Astrocyte (in vitro differentiated cells and primary cell): ENCODE data around the gene MFF. TPM values are rescaled to one million over a fixed set of nuclear protein-coding genes. Genes with fewer than 3 reads are reported as not detected.
A peak's percentile ranks its signal among the peaks of the same experiment; 100 is the strongest.

Experiments
- DNase-seq: peaks from one replicate; pipeline ENCODE4 v3.0.0-alpha.2; 2010; ENCODE audit warnings: low read depth
- FAIRE-seq: peaks from 2 replicates; lab custom pipeline; 2011; peaks lifted over from hg19 to GRCh38; lab: Jason Lieb, UNC
- H2AFZ ChIP-seq: 2 replicates; pipeline ENCODE4 v1.6.0; 2012; ENCODE audit warnings: low read depth, low read length, inconsistent platforms
- H3K27ac ChIP-seq: 2 replicates; pipeline ENCODE4 v1.5.1; 2011; ENCODE audit warnings: low read depth, low read length, inconsistent platforms
- H3K27me3 ChIP-seq: 2 replicates; pipeline ENCODE4 v1.6.0; 2011; ENCODE audit warnings: low read length, inconsistent platforms; ENCODE audit not compliant: insufficient read depth
- H3K36me3 ChIP-seq: 2 replicates; pipeline ENCODE4 v1.5.1; 2011; ENCODE audit warnings: low read length, inconsistent platforms; ENCODE audit not compliant: insufficient read depth
- H3K4me1 ChIP-seq: 2 replicates; pipeline ENCODE4 v1.5.1; 2011; ENCODE audit warnings: low read length, inconsistent platforms; ENCODE audit not compliant: insufficient read depth
- H3K4me2 ChIP-seq: 2 replicates; pipeline ENCODE4 v1.6.0; 2012; ENCODE audit warnings: low read length, inconsistent platforms
- H3K4me3 ChIP-seq: 2 replicates; pipeline ENCODE4 v1.5.1; 2011; ENCODE audit warnings: low read depth, mild to moderate bottlenecking, low read length, inconsistent platforms; ENCODE audit not compliant: insufficient read depth
- H3K79me2 ChIP-seq: 2 replicates; pipeline ENCODE4 v1.6.0; 2012; ENCODE audit warnings: mild to moderate bottlenecking, low read length, inconsistent platforms; ENCODE audit not compliant: insufficient read depth
- H3K9ac ChIP-seq: 2 replicates; pipeline ENCODE4 v1.6.0; 2012; ENCODE audit warnings: mild to moderate bottlenecking, low read length, inconsistent platforms
- H3K9me3 ChIP-seq: 2 replicates; pipeline ENCODE4 v1.5.1; 2012; ENCODE audit warnings: low read depth, mild to moderate bottlenecking, low read length, inconsistent platforms; ENCODE audit not compliant: insufficient read depth
- H4K20me1 ChIP-seq: 2 replicates; pipeline ENCODE4 v1.6.0; 2012; ENCODE audit warnings: low read length, inconsistent platforms; ENCODE audit not compliant: insufficient read depth
- H3K27ac Mint-ChIP-seq: one replicate; pipeline ENCODE4 v1.8.0; 2021; ENCODE audit warnings: mild to moderate bottlenecking, mixed read lengths; ENCODE audit not compliant: unreplicated experiment
- H3K27me3 Mint-ChIP-seq: one replicate; pipeline ENCODE4 v1.8.0; 2021; ENCODE audit warnings: low read depth, mixed read lengths; ENCODE audit not compliant: unreplicated experiment
- H3K36me3 Mint-ChIP-seq: one replicate; pipeline ENCODE4 v1.8.0; 2021; ENCODE audit warnings: low read depth, mixed read lengths; ENCODE audit not compliant: unreplicated experiment
- H3K4me1 Mint-ChIP-seq: one replicate; pipeline ENCODE4 v1.8.0; 2021; ENCODE audit warnings: low read depth, mixed read lengths; ENCODE audit not compliant: unreplicated experiment
- H3K4me3 Mint-ChIP-seq: one replicate; pipeline ENCODE4 v1.8.0; 2021; ENCODE audit warnings: mild to moderate bottlenecking, moderate library complexity, mixed read lengths; ENCODE audit not compliant: unreplicated experiment
- H3K9me3 Mint-ChIP-seq: one replicate; pipeline ENCODE4 v1.8.0; 2021; ENCODE audit warnings: mild to moderate bottlenecking, mixed read lengths; ENCODE audit not compliant: unreplicated experiment
- CTCF ChIP-seq: IDR thresholded peaks from 2 replicates; pipeline ENCODE4 v1.5.1; 2011; ENCODE audit warnings: low read depth, mild to moderate bottlenecking, inconsistent platforms, low read length, moderate library complexity; ENCODE audit not compliant: insufficient read depth
- EZH2 ChIP-seq: IDR thresholded peaks from 2 replicates; pipeline ENCODE4 v1.6.1; 2012; ENCODE audit warnings: mild to moderate bottlenecking, low read length, inconsistent platforms; ENCODE audit not compliant: insufficient read depth
- total RNA-seq: library from RNA; stranded (reverse); gene quantifications from 2 replicates; pipeline ENCODE4 v1.2.1, GENCODE V29; 2021

Gene MFF
- total RNA-seq, 1 donor from 2014 or later = 51.6 TPM

- Mint-ChIP-seq H3K36me3 (no peaks in the 10 kb centered on the region), H3K9me3 (no peaks in the 10 kb centered on the region), H3K4me1 (no peaks in the 10 kb centered on the region), H3K27me3 (no peaks in the 10 kb centered on the region), H3K27ac (no peak overlapping the region), H3K4me3 (no peak overlapping the region)
- no peaks in the 10 kb centered on the region for H3K27me3 ChIP-seq
- H2AFZ ChIP-seq = no peak overlapping the region
- H3K4me2 ChIP-seq = no peak overlapping the region
- no peaks in the 10 kb centered on the region for H3K79me2 ChIP-seq
- no peak overlapping the region for H3K4me3 ChIP-seq
- H3K9ac ChIP-seq = no peak overlapping the region
- H4K20me1 ChIP-seq = no peaks in the 10 kb centered on the region
- H3K4me1 ChIP-seq = no peaks in the 10 kb centered on the region
- DNase-seq (no peak), FAIRE-seq (no peak)
- no peaks in the 10 kb centered on the region for H3K9me3 ChIP-seq
- no peak for TF ChIP-seq CTCF
- TF ChIP-seq EZH2 = no peak
- H3K36me3 ChIP-seq = no peaks in the 10 kb centered on the region
- no peak overlapping the region for H3K27ac ChIP-seq
These were observed 31.5 kb upstream of the MFF start for GRCh38 chr2:227293531-227293930.

DNA sequence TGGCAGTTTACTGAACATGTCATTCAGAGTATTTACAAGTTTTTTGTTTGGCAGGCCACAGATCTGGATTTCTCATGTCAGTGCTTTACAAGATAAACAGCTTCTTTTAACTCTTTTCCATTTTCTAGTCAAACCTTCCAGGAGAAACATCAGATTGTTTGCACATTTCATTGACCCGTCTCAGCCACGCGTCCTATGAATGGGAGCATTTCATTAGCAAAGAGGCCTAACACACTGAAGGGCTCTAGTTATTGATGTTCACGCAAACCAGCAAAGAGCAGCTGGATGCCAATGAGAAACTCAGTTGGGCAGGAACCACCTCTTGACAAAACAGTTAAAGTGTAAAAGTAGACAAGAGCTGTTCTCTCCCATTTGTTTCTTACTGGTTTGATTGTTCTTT lies 29.2 kb upstream of the MFF start:
- no peak for DNase-seq
- no peak overlapping the region for H3K27ac Mint-ChIP-seq
- no peak overlapping the region for H3K4me3 Mint-ChIP-seq
- H3K9me3 Mint-ChIP-seq = no peaks in the 10 kb centered on the region
- H3K27me3 Mint-ChIP-seq = no peaks in the 10 kb centered on the region
- no peak overlapping the region for H3K9ac ChIP-seq
- no peaks in the 10 kb centered on the region for H3K36me3 Mint-ChIP-seq
- no peaks in the 10 kb centered on the region for H3K79me2 ChIP-seq
- no peaks in the 10 kb centered on the region for H3K36me3 ChIP-seq
- H3K4me1 Mint-ChIP-seq = no peaks in the 10 kb centered on the region
- no peak overlapping the region for H3K4me2 ChIP-seq
- H3K27ac ChIP-seq = no peak overlapping the region
- no peak overlapping the region for H3K4me3 ChIP-seq
- TF ChIP-seq CTCF (no peak), EZH2 (no peak)
- no peaks in the 10 kb centered on the region for H4K20me1 ChIP-seq
- FAIRE-seq = no peak
- H3K27me3 ChIP-seq = no peaks in the 10 kb centered on the region
- no peaks in the 10 kb centered on the region for H3K4me1 ChIP-seq
- H3K9me3 ChIP-seq = no peaks in the 10 kb centered on the region
- no peak overlapping the region for H2AFZ ChIP-seq

GRCh38 chr2:227296671-227297405 lies 28.2 kb upstream of the MFF start:
- Mint-ChIP-seq H3K27me3 (no peaks in the 10 kb centered on the region), H3K36me3 (no peaks in the 10 kb centered on the region), H3K9me3 (no peaks in the 10 kb centered on the region), H3K27ac (no peak overlapping the region), H3K4me3 (no peak overlapping the region), H3K4me1 (no peaks in the 10 kb centered on the region)
- no peak overlapping the region for H2AFZ ChIP-seq
- H3K9me3 ChIP-seq = no peaks in the 10 kb centered on the region
- H3K9ac ChIP-seq = no peak overlapping the region
- FAIRE-seq (no peak), DNase-seq (peak; percentile 6)
- no peak overlapping the region for H3K4me3 ChIP-seq
- H3K4me2 ChIP-seq = no peak overlapping the region
- H3K4me1 ChIP-seq = no peaks in the 10 kb centered on the region
- H4K20me1 ChIP-seq = no peaks in the 10 kb centered on the region
- H3K27ac ChIP-seq = no peak overlapping the region
- H3K27me3 ChIP-seq = no peaks in the 10 kb centered on the region
- H3K36me3 ChIP-seq = no peaks in the 10 kb centered on the region
- no peak for TF ChIP-seq CTCF
- no peak for TF ChIP-seq EZH2
- H3K79me2 ChIP-seq = no peaks in the 10 kb centered on the region
